ENCODE measurements around the gene HHIPL2.

The HHIPL2 gene

DNA sequence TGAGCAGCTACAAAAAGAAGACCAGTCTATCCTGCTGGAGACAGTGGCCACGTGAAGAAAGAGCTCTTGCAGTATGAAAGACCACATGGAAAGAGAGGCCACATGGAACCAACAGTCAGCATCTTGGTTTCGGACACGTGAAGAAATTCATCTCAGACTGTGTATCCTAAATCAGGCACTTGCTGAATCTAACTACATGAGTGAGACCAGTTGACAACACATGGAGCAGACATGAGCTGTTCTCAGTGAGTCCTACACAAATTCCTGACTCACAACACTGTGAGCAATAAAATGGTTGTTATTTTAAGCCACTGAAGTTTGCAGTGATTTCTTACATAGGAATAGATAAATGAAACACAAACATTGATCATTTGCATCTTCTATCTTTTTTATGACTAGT is 44.3 kb upstream of the HHIPL2 start:
- Histone ChIP-seq H3K4me1 (ENCODE audit: insufficient read depth, low read length, severe bottlenecking) (peaks cover 26% of the 10 kb centered on the region), H3K9ac (ENCODE audit: low read length) (no peak overlapping the region), H3K4me3 (ENCODE audit: low read depth, low read length, poor library complexity, severe bottlenecking) (no peak overlapping the region), H3K9me3 (ENCODE audit: low read length) (no peaks in the 10 kb centered on the region), H4K20me1 (ENCODE audit: insufficient read depth, low read length) (no peaks in the 10 kb centered on the region), H3K27me3 (ENCODE audit: insufficient read depth, low read length) (no peaks in the 10 kb centered on the region), H2AFZ (ENCODE audit: low read length) (no peak overlapping the region), H3F3A (ENCODE audit: insufficient read depth, low read length) (no peaks in the 10 kb centered on the region), H3K9me2 (ENCODE audit: low read depth, low read length) (no peaks in the 10 kb centered on the region), H3K4me2 (ENCODE audit: low read length) (no peak overlapping the region), H3K36me3 (ENCODE audit: insufficient read depth, low read length) (peaks cover 7% of the 10 kb centered on the region; the same call in 1 of the 2 replicates), H3K27ac (ENCODE audit: low read depth, low read length, poor library complexity, severe bottlenecking) (no peak overlapping the region), H3K79me2 (ENCODE audit: insufficient read depth, low read length) (peaks cover 14% of the 10 kb centered on the region)
- TF ChIP-seq EZH2 (IDR thresholded peaks at IDR 0.05; ENCODE audit: borderline replicate concordance, low read length) (no peak), CTCF (IDR thresholded peaks at IDR 0.05; ENCODE audit: low read length) (no peak)

DNA sequence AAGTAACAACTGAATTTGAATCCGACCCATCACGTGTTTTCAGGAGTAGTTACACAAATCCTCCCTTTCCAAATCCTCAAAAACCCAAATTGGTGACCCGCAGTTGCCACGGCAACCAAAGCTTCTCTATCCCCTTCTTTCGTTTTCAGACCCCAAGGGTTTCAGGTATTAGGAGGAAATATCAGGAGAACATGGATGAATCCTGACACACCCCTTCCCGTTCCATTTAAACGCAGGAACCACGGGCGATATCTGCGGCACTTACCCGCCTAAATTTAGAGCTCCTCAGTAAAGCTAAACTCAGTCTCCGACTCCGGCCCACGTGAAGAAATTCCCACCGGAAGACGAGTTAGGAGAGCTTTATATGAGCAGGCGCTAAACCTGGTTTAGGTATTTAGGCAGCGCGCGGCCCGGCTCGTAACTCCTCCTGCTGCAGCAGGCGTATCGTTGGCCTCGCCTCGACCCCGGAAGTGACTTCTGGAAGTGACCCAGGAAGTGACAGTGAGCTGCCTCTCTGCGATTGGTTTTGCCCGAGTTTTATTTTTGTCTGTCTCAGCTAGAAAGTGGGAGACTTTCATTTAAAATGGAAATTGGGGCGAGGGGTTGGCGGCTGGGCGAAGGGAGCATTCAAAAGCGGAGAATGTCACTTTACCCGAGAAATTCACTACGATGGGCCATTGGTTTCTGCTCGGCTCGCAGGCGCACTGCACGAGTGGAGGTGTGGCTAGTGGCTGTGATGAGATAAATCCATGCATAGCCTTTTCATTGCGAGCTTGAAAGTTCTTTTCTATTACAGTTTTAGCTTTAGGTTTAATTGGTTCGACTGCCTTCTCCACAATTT is 41.8 kb upstream of the HHIPL2 start, which contains the start of gene TAF1A:
Gene TAF1A, minus strand, starts transcription at position 472 of the 841 bp plus-strand sequence.
- Histone ChIP-seq H3K9ac (ENCODE audit: low read length) (peak within 1 kb of the TSS; percentile 84), H3K27me3 (ENCODE audit: insufficient read depth, low read length) (no peaks in the 10 kb centered on the region), H3K36me3 (ENCODE audit: insufficient read depth, low read length) (peaks cover 25% of the 10 kb centered on the region; the same call in 1 of the 2 replicates), H3K4me2 (ENCODE audit: low read length) (peak within 1 kb of the TSS; percentile 88), H4K20me1 (ENCODE audit: insufficient read depth, low read length) (no peaks in the 10 kb centered on the region), H3K79me2 (ENCODE audit: insufficient read depth, low read length) (peaks cover 14% of the 10 kb centered on the region), H3K4me3 (ENCODE audit: low read depth, low read length, poor library complexity, severe bottlenecking) (peak within 1 kb of the TSS; percentile 83), H2AFZ (ENCODE audit: low read length) (peak within 1 kb of the TSS; percentile 73), H3K9me2 (ENCODE audit: low read depth, low read length) (no peaks in the 10 kb centered on the region), H3K27ac (ENCODE audit: low read depth, low read length, poor library complexity, severe bottlenecking) (peak within 1 kb of the TSS; percentile 53), H3K9me3 (ENCODE audit: low read length) (no peaks in the 10 kb centered on the region), H3F3A (ENCODE audit: insufficient read depth, low read length) (no peaks in the 10 kb centered on the region), H3K4me1 (ENCODE audit: insufficient read depth, low read length, severe bottlenecking) (peaks cover 42% of the 10 kb centered on the region)
- TF ChIP-seq EZH2 (IDR thresholded peaks at IDR 0.05; ENCODE audit: borderline replicate concordance, low read length) (no peak), CTCF (IDR thresholded peaks at IDR 0.05; ENCODE audit: low read length) (no peak)

DNA sequence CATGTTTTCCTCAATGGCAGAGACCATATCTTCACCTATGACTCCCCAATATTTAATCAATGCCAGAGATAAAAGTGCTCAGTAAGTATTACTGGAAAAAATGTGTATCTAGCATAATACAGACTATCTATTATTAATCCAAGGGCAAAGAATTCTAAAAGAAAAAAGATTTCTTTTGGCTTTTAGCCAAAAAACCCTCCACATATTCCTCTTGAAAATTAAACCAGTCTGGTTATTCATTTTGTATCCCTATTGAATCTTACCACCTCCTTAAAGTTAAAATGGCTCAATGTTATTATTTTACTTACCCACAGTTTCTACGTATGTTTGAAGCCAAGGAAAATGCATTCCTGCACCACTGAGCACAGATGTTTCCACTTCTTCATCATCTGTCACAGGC is 40.2 kb upstream of the HHIPL2 start:
- Histone ChIP-seq H3K9me3 (ENCODE audit: low read length) (no peaks in the 10 kb centered on the region), H3K79me2 (ENCODE audit: insufficient read depth, low read length) (peaks cover 14% of the 10 kb centered on the region), H3K9me2 (ENCODE audit: low read depth, low read length) (no peaks in the 10 kb centered on the region), H3K4me1 (ENCODE audit: insufficient read depth, low read length, severe bottlenecking) (peaks cover 47% of the 10 kb centered on the region), H3F3A (ENCODE audit: insufficient read depth, low read length) (no peaks in the 10 kb centered on the region), H3K9ac (ENCODE audit: low read length) (no peak overlapping the region), H4K20me1 (ENCODE audit: insufficient read depth, low read length) (no peaks in the 10 kb centered on the region), H2AFZ (ENCODE audit: low read length) (no peak overlapping the region), H3K27me3 (ENCODE audit: insufficient read depth, low read length) (no peaks in the 10 kb centered on the region), H3K4me2 (ENCODE audit: low read length) (peak overlapping the region; percentile 88), H3K36me3 (ENCODE audit: insufficient read depth, low read length) (peaks cover 41% of the 10 kb centered on the region), H3K4me3 (ENCODE audit: low read depth, low read length, poor library complexity, severe bottlenecking) (peak overlapping the region; percentile 83), H3K27ac (ENCODE audit: low read depth, low read length, poor library complexity, severe bottlenecking) (no peak overlapping the region)
- TF ChIP-seq EZH2 (IDR thresholded peaks at IDR 0.05; ENCODE audit: borderline replicate concordance, low read length) = no peak
- TF ChIP-seq CTCF (IDR thresholded peaks at IDR 0.05; ENCODE audit: low read length) = no peak

Data from OCI-LY1 (cell line).